GM18868 (cell line): ENCODE data around the gene RIPOR2.
"Not testable (repeated sequence)": the region's sequence is repeated elsewhere in the genome, so short reads cannot be mapped to it uniquely, and the experiment has no call there.

Experiments
- ATAC-seq: cut with Tn5 transposase; IDR thresholded peaks from one replicate; pipeline ENCODE4 v1.9.1; 2021; ENCODE audit warnings: mild to moderate bottlenecking, moderate library complexity; ENCODE audit not compliant: unreplicated experiment

The RIPOR2 gene

GRCh38 chr6:24881376-24881775, 54.4 kb downstream of the RIPOR2 start:
- ATAC-seq: no peak

GRCh38 chr6:24880451-24880850, 55.3 kb downstream of the RIPOR2 start:
- ATAC-seq: no peak

GRCh38 chr6:24879351-24879750, 56.4 kb downstream of the RIPOR2 start:
- ATAC-seq: no peak

GRCh38 chr6:24877747-24878146, 58.0 kb downstream of the RIPOR2 start:
- not testable (repeated sequence) for ATAC-seq

GRCh38 chr6:24876499-24877465, 59.0 kb downstream of the RIPOR2 start:
- no peak for ATAC-seq

GRCh38 chr6:24875534-24875901, 60.2 kb downstream of the RIPOR2 start:
- ATAC-seq: no peak

GRCh38 chr6:24874776-24875533, 60.8 kb downstream of the RIPOR2 start:
- ATAC-seq: no peak

- ATAC-seq: no peak
Observed at GRCh38 chr6:24874128-24874527, 61.6 kb downstream of the RIPOR2 start.

- ATAC-seq: no peak
Observed at GRCh38 chr6:24872779-24873178, 63.0 kb downstream of the RIPOR2 start.

- ATAC-seq: no peak
Observed at GRCh38 chr6:24868765-24869164, 67.0 kb downstream of the RIPOR2 start.

GRCh38 chr6:24867104-24867703, 68.6 kb downstream of the RIPOR2 start:
- ATAC-seq: no peak

- ATAC-seq: no peak
Observed at GRCh38 chr6:24865161-24865560, 70.6 kb downstream of the RIPOR2 start.

- no peak for ATAC-seq
Observed at GRCh38 chr6:24864343-24864742, 71.4 kb downstream of the RIPOR2 start.

GRCh38 chr6:24861934-24862333, 73.8 kb downstream of the RIPOR2 start:
- ATAC-seq: peak; percentile 76

- ATAC-seq: no peak
Observed at GRCh38 chr6:24859608-24860200, 76.1 kb downstream of the RIPOR2 start.

- ATAC-seq: no peak
Observed at GRCh38 chr6:24859132-24859531, 76.6 kb downstream of the RIPOR2 start.

- ATAC-seq: peak; percentile 76
Observed at GRCh38 chr6:24858177-24858653, 77.5 kb downstream of the RIPOR2 start.

GRCh38 chr6:24856901-24857670, 78.7 kb downstream of the RIPOR2 start:
- ATAC-seq: no peak

- no peak for ATAC-seq
Observed at GRCh38 chr6:24856246-24856599, 79.5 kb downstream of the RIPOR2 start.
